SK-N-SH treated with all-trans-retinoic acid at 6 μM for 48 hours (cell line): ENCODE data around the gene LMAN2L.

Experiments used
- ATAC-seq: fragments of 200-7000 bp; cut with Tn5 transposase; 3 replicates; pipeline ENCODE4 v1.9.1; 2020; ENCODE audit warnings: mild to moderate bottlenecking, moderate library complexity
- BACH2 ChIP-seq: fragments of 250-450 bp; sonication (Bioruptor Pico); IDR thresholded peaks from 2 replicates; pipeline ENCODE4 v1.9.0; 2021; ENCODE audit warnings: mild to moderate bottlenecking, borderline replicate concordance
- CSDC2 ChIP-seq: fragments of 250-450 bp; sonication (Bioruptor Pico); IDR thresholded peaks from 2 replicates; pipeline ENCODE4 v1.5.0; 2020; ENCODE audit warnings: mild to moderate bottlenecking, moderate library complexity
- ESRRG ChIP-seq: fragments of 250-450 bp; sonication (Bioruptor Pico); IDR thresholded peaks from 2 replicates; pipeline ENCODE4 v1.6.1; 2021; ENCODE audit warnings: mild to moderate bottlenecking
- ISL1 ChIP-seq: fragments of 250-450 bp; sonication (Bioruptor Pico); IDR thresholded peaks from 2 replicates; pipeline ENCODE4 v2.1.2; 2022; ENCODE audit warnings: mild to moderate bottlenecking, moderate library complexity
- OSR1 ChIP-seq: fragments of 250-450 bp; sonication (Bioruptor Pico); IDR thresholded peaks from 2 replicates; pipeline ENCODE4 v1.8.0; 2022; ENCODE audit warnings: moderate library complexity, mild to moderate bottlenecking, inconsistent platforms
- RARB ChIP-seq: fragments of 250-450 bp; sonication (Bioruptor Pico); IDR thresholded peaks from 2 replicates; pipeline ENCODE4 v1.8.0; 2021; ENCODE audit warnings: mild to moderate bottlenecking, moderate library complexity
- SNAI2 ChIP-seq: fragments of 250-450 bp; sonication (Bioruptor Pico); IDR thresholded peaks from 2 replicates; pipeline ENCODE4 v1.5.0; 2020; ENCODE audit warnings: mild to moderate bottlenecking, moderate library complexity
- TCF4 ChIP-seq: fragments of 250-450 bp; sonication (Bioruptor Pico); IDR thresholded peaks from 2 replicates; pipeline ENCODE4 v1.8.0; 2021; ENCODE audit warnings: mild to moderate bottlenecking, moderate library complexity, borderline replicate concordance
- TOX ChIP-seq: fragments of 250-450 bp; sonication (Bioruptor Pico); IDR thresholded peaks from 2 replicates; pipeline ENCODE4 v1.8.0; 2021; ENCODE audit warnings: mild to moderate bottlenecking, moderate library complexity, borderline replicate concordance
- ZC3H10 ChIP-seq: fragments of 250-450 bp; sonication (Bioruptor Pico); IDR thresholded peaks from 2 replicates; pipeline ENCODE4 v1.5.1; 2021; ENCODE audit warnings: mild to moderate bottlenecking, moderate library complexity
- ZFP3 ChIP-seq: fragments of 250-450 bp; sonication (Bioruptor Pico); IDR thresholded peaks from 2 replicates; pipeline ENCODE4 v1.5.0; 2020; ENCODE audit warnings: mild to moderate bottlenecking, moderate library complexity
- ZFP30 ChIP-seq: fragments of 450-650 bp; formaldehyde crosslinking; IDR thresholded peaks from 2 replicates; pipeline ENCODE4 v1.5.0; 2022; ENCODE audit warnings: mild to moderate bottlenecking, moderate library complexity
- ZNF565 ChIP-seq: fragments of 450-650 bp; formaldehyde crosslinking; conservative IDR thresholded peaks from 2 replicates; pipeline ENCODE4 v1.5.0; 2020; ENCODE audit warnings: low read depth, mild to moderate bottlenecking, moderate library complexity
- ZNF70 ChIP-seq: fragments of 450-650 bp; formaldehyde crosslinking; IDR thresholded peaks from 2 replicates; pipeline ENCODE4 v1.5.0; 2020; ENCODE audit warnings: mild to moderate bottlenecking, moderate library complexity
- ZNF8 ChIP-seq: fragments of 450-650 bp; formaldehyde crosslinking; IDR thresholded peaks from 2 replicates; pipeline ENCODE4 v1.5.0; 2020; ENCODE audit warnings: mild to moderate bottlenecking, moderate library complexity
- TF ChIP-seq, protein P1 (sequence below): fragments of 250-450 bp; sonication (Bioruptor Pico); IDR thresholded peaks from 2 replicates; pipeline ENCODE4 v1.8.0; 2020; ENCODE audit warnings: mild to moderate bottlenecking, moderate library complexity, borderline replicate concordance
- TF ChIP-seq, protein P2 (sequence below): fragments of 250-450 bp; sonication (Bioruptor Pico); IDR thresholded peaks from 2 replicates; pipeline ENCODE4 v1.8.0; 2021; ENCODE audit warnings: low read depth, mild to moderate bottlenecking, moderate library complexity, borderline replicate concordance
- TF ChIP-seq, protein P3 (sequence below): fragments of 250-450 bp; sonication (Bioruptor Pico); IDR thresholded peaks from 2 replicates; pipeline ENCODE4 v1.5.1; 2021; ENCODE audit warnings: mild to moderate bottlenecking, moderate library complexity
- TF ChIP-seq, protein P4 (sequence below): fragments of 250-450 bp; sonication (Bioruptor Pico); IDR thresholded peaks from 2 replicates; pipeline ENCODE4 v1.5.0; 2020; ENCODE audit warnings: mild to moderate bottlenecking, moderate library complexity
- TF ChIP-seq, protein P5 (sequence below): fragments of 250-450 bp; sonication (Bioruptor Pico); IDR thresholded peaks from 2 replicates; pipeline ENCODE4 v1.5.1; 2020; ENCODE audit warnings: low read depth, mild to moderate bottlenecking, moderate library complexity

The LMAN2L gene

DNA sequence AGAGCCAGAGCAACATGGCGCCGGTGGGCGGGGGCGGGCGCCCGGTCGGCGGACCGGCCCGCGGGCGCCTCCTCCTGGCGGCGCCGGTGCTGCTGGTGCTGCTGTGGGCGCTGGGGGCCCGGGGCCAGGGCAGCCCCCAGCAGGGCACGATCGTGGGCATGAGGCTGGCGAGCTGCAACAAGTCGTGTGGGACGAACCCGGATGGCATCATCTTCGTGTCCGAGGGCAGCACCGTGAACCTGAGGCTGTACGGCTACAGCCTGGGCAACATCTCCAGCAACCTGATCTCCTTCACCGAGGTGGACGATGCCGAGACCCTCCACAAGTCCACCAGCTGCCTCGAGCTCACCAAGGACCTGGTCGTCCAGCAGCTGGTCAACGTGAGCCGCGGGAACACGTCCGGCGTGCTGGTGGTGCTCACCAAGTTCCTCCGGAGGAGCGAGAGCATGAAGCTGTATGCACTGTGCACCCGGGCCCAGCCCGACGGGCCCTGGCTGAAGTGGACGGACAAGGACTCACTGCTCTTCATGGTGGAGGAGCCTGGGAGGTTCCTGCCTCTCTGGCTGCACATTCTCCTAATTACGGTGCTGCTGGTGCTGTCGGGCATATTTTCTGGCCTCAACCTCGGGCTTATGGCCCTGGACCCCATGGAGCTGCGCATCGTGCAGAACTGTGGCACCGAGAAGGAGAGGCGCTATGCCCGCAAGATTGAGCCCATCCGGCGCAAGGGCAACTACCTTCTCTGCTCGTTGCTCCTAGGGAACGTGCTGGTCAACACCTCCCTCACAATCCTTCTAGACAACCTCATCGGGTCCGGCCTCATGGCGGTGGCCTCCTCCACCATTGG lies 21.3 kb upstream of the LMAN2L start:
- TF ChIP-seq ZNF565 (CRISPR knock-in tag) (no peak), ZFP30 (CRISPR knock-in tag) (no peak), ZNF8 (CRISPR knock-in tag) (no peak), CSDC2 (CRISPR knock-in tag) (no peak), ZNF70 (no peak), TCF4 (CRISPR knock-in tag) (no peak), RARB (no peak), ESRRG (CRISPR knock-in tag) (no peak), ZFP3 (CRISPR knock-in tag) (no peak), SNAI2 (CRISPR knock-in tag) (no peak), ISL1 (no peak), BACH2 (CRISPR knock-in tag) (no peak)
- TF ChIP-seq, protein P1, sequence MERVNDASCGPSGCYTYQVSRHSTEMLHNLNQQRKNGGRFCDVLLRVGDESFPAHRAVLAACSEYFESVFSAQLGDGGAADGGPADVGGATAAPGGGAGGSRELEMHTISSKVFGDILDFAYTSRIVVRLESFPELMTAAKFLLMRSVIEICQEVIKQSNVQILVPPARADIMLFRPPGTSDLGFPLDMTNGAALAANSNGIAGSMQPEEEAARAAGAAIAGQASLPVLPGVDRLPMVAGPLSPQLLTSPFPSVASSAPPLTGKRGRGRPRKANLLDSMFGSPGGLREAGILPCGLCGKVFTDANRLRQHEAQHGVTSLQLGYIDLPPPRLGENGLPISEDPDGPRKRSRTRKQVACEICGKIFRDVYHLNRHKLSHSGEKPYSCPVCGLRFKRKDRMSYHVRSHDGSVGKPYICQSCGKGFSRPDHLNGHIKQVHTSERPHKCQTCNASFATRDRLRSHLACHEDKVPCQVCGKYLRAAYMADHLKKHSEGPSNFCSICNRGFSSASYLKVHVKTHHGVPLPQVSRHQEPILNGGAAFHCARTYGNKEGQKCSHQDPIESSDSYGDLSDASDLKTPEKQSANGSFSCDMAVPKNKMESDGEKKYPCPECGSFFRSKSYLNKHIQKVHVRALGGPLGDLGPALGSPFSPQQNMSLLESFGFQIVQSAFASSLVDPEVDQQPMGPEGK (CRISPR knock-in tag), result no peak
- TF ChIP-seq, protein P2, sequence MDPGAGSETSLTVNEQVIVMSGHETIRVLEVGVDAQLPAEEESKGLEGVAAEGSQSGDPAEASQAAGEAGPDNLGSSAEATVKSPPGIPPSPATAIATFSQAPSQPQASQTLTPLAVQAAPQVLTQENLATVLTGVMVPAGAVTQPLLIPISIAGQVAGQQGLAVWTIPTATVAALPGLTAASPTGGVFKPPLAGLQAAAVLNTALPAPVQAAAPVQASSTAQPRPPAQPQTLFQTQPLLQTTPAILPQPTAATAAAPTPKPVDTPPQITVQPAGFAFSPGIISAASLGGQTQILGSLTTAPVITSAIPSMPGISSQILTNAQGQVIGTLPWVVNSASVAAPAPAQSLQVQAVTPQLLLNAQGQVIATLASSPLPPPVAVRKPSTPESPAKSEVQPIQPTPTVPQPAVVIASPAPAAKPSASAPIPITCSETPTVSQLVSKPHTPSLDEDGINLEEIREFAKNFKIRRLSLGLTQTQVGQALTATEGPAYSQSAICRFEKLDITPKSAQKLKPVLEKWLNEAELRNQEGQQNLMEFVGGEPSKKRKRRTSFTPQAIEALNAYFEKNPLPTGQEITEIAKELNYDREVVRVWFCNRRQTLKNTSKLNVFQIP (CRISPR knock-in tag), result no peak
- TF ChIP-seq, protein P3, sequence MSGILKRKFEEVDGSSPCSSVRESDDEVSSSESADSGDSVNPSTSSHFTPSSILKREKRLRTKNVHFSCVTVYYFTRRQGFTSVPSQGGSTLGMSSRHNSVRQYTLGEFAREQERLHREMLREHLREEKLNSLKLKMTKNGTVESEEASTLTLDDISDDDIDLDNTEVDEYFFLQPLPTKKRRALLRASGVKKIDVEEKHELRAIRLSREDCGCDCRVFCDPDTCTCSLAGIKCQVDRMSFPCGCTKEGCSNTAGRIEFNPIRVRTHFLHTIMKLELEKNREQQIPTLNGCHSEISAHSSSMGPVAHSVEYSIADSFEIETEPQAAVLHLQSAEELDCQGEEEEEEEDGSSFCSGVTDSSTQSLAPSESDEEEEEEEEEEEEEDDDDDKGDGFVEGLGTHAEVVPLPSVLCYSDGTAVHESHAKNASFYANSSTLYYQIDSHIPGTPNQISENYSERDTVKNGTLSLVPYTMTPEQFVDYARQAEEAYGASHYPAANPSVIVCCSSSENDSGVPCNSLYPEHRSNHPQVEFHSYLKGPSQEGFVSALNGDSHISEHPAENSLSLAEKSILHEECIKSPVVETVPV (CRISPR knock-in tag), result no peak
- TF ChIP-seq, protein P4, sequence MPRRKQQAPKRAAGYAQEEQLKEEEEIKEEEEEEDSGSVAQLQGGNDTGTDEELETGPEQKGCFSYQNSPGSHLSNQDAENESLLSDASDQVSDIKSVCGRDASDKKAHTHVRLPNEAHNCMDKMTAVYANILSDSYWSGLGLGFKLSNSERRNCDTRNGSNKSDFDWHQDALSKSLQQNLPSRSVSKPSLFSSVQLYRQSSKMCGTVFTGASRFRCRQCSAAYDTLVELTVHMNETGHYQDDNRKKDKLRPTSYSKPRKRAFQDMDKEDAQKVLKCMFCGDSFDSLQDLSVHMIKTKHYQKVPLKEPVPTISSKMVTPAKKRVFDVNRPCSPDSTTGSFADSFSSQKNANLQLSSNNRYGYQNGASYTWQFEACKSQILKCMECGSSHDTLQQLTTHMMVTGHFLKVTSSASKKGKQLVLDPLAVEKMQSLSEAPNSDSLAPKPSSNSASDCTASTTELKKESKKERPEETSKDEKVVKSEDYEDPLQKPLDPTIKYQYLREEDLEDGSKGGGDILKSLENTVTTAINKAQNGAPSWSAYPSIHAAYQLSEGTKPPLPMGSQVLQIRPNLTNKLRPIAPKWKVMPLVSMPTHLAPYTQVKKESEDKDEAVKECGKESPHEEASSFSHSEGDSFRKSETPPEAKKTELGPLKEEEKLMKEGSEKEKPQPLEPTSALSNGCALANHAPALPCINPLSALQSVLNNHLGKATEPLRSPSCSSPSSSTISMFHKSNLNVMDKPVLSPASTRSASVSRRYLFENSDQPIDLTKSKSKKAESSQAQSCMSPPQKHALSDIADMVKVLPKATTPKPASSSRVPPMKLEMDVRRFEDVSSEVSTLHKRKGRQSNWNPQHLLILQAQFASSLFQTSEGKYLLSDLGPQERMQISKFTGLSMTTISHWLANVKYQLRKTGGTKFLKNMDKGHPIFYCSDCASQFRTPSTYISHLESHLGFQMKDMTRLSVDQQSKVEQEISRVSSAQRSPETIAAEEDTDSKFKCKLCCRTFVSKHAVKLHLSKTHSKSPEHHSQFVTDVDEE, result no peak
- ATAC-seq, result peak; percentile 3; the same call in 2 of the 3 replicates

DNA sequence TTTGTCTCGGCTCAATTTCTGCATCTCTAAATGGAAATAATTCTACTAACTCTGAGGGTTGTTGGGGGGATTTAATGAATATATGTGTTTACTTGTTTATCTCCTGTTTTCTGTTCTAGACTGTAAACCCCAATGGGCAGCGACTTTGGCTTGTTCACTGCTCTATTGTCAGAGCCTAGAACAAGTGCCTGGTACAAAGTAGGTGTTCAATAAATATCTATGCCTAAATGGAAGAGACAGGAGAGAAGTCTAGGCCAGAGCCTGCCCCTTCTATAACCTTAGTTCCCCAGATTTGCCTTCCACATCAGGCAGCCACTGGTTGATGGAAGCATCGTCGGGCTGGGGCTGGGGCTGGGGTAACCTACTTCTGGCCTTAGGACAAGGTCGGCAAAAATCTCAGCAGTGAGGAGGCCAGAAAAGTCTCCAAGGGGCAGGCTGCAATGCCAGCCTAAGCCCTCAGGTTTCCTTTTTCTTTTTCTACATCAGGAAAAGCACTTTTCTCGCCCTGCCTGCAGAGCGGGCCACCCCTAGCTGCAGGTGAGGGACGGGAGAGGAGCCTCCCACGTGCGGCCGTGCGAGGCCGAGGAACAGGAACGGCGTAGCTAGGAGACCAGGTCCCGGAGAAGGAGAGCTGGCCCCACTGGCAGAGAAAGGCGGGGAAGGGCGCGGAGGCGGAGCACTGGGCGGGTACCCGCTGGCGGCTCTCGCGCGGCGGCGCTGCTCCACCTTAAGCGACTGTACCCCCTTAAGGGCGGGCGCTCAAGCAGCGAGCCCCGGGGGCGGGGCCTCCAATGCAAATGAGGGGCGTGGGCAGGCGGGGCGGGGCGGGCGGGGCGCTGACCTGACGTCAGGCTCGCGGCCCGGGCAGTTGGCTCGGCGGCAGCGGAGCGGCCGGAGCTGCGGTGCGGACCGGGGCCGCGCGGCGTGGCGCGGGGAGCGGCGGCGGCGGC lies 20.4 kb upstream of the LMAN2L start, which contains the start of gene CNNM4:
Gene CNNM4 (plus strand): TSS at position 867 of the 950 bp plus-strand sequence. CDS start 98 bp downstream, outside the sequence.
- TF ChIP-seq ZC3H10 (no peak), RARB (no peak), BACH2 (CRISPR knock-in tag) (no peak), TOX (no peak), ZFP3 (CRISPR knock-in tag) (no peak), ZNF8 (CRISPR knock-in tag) (no peak), OSR1 (CRISPR knock-in tag) (no peak), ZFP30 (CRISPR knock-in tag) (no peak), ESRRG (CRISPR knock-in tag) (no peak)
- TF ChIP-seq, protein P3 (CRISPR knock-in tag), result no peak
- TF ChIP-seq, protein P5, sequence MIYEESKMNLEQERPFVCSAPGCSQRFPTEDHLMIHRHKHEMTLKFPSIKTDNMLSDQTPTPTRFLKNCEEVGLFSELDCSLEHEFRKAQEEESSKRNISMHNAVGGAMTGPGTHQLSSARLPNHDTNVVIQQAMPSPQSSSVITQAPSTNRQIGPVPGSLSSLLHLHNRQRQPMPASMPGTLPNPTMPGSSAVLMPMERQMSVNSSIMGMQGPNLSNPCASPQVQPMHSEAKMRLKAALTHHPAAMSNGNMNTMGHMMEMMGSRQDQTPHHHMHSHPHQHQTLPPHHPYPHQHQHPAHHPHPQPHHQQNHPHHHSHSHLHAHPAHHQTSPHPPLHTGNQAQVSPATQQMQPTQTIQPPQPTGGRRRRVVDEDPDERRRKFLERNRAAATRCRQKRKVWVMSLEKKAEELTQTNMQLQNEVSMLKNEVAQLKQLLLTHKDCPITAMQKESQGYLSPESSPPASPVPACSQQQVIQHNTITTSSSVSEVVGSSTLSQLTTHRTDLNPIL, result no peak
- TF ChIP-seq, all 23 proteins: peak for 0
- ATAC-seq, result peak; percentile 96
